PFSK-1 (cell line): Measurements from ENCODE around the gene PSEN2.

Experiments
- FOXP2 ChIP-seq: optimal IDR thresholded peaks from 2 replicates; pipeline ENCODE3; 2011; ENCODE audit warnings: borderline replicate concordance, control low read depth, inconsistent platforms; ENCODE audit not compliant: insufficient read depth; ENCODE audit errors: extremely low read length, extremely low read depth
- POLR2AphosphoS5 ChIP-seq: IDR thresholded peaks from 2 replicates; pipeline ENCODE4 v1.6.1; 2012; ENCODE audit warnings: low read depth, mild to moderate bottlenecking, control low read depth, low read length, moderate library complexity
- SIN3A ChIP-seq: IDR thresholded peaks from 2 replicates; pipeline ENCODE4 v1.6.1; 2012; ENCODE audit warnings: mild to moderate bottlenecking, low read length, moderate library complexity, borderline replicate concordance; ENCODE audit not compliant: insufficient read depth
- TAF1 ChIP-seq: IDR thresholded peaks from 2 replicates; pipeline ENCODE4 v1.6.1; 2012; ENCODE audit warnings: low read length, control low read depth, borderline replicate concordance; ENCODE audit not compliant: insufficient read depth
- TF ChIP-seq, protein P1 (sequence below), 2 experiments: IDR thresholded peaks; 2 replicates each; pipeline versions ENCODE4 v1.6.1 to v1.8.0; 2011 to 2012; ENCODE audit warnings: low read depth in 2 of 2, low read length in 2 of 2, control low read depth in 1 of 2, inconsistent platforms in 1 of 2, mild to moderate bottlenecking in 1 of 2, moderate library complexity in 1 of 2; ENCODE audit not compliant: insufficient read depth in 1 of 2

The PSEN2 gene

DNA sequence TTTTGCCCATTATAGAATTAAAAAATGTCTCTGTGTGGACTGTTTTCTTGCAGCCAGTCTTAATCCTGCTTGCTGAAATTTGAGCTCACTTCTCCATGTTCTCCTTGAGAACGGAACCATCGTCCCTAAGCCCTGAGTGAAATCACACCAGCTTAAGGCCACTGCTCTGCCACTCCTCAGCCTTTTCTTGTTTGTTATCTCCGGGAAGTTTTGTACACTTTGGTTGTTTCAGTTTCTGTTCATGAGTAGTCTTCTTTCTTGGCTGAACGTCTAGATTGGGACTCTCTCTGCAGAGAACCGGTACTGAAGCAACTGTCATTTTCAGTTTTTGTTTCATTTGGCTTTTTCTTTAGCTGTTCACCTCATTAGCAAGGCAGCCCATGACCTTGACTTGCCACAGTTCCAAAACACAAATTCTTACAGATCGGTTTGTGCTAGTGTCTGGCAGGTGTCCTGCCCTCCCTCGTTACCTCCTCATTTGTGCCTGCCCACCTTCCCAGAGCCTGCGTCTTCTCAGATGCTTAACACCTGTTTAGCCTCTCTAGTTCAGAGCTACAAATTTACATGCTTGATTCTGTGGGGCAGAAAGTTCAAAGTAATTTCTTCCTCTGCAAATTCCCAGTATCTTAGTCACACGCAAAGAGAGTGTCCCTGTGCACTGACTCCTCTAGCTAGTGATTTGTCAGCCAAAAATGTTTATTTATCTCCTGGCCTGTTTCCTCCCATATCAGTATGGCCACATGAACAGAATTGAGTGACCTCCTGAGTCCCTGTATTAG is 12.4 kb downstream of the PSEN2 start:
- TF ChIP-seq SIN3A (no peak), FOXP2 (no peak), TAF1 (no peak), POLR2AphosphoS5 (no peak)
- TF ChIP-seq, protein P1, sequence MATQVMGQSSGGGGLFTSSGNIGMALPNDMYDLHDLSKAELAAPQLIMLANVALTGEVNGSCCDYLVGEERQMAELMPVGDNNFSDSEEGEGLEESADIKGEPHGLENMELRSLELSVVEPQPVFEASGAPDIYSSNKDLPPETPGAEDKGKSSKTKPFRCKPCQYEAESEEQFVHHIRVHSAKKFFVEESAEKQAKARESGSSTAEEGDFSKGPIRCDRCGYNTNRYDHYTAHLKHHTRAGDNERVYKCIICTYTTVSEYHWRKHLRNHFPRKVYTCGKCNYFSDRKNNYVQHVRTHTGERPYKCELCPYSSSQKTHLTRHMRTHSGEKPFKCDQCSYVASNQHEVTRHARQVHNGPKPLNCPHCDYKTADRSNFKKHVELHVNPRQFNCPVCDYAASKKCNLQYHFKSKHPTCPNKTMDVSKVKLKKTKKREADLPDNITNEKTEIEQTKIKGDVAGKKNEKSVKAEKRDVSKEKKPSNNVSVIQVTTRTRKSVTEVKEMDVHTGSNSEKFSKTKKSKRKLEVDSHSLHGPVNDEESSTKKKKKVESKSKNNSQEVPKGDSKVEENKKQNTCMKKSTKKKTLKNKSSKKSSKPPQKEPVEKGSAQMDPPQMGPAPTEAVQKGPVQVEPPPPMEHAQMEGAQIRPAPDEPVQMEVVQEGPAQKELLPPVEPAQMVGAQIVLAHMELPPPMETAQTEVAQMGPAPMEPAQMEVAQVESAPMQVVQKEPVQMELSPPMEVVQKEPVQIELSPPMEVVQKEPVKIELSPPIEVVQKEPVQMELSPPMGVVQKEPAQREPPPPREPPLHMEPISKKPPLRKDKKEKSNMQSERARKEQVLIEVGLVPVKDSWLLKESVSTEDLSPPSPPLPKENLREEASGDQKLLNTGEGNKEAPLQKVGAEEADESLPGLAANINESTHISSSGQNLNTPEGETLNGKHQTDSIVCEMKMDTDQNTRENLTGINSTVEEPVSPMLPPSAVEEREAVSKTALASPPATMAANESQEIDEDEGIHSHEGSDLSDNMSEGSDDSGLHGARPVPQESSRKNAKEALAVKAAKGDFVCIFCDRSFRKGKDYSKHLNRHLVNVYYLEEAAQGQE (IDR thresholded peaks at IDR 0.05; ENCODE audit: insufficient read depth in 1 of 2, low read depth in 2 of 2, low read length in 2 of 2) = no peak

- TF ChIP-seq, protein P1 (IDR thresholded peaks at IDR 0.05; ENCODE audit: insufficient read depth in 1 of 2, low read depth in 2 of 2, low read length in 2 of 2) = no peak
- TF ChIP-seq FOXP2 = no peak
- no peak for TF ChIP-seq SIN3A
- no peak for TF ChIP-seq POLR2AphosphoS5
- TF ChIP-seq TAF1 = no peak
Observed at GRCh38 chr1:226883630-226884029, 13.2 kb downstream of the PSEN2 start.

DNA sequence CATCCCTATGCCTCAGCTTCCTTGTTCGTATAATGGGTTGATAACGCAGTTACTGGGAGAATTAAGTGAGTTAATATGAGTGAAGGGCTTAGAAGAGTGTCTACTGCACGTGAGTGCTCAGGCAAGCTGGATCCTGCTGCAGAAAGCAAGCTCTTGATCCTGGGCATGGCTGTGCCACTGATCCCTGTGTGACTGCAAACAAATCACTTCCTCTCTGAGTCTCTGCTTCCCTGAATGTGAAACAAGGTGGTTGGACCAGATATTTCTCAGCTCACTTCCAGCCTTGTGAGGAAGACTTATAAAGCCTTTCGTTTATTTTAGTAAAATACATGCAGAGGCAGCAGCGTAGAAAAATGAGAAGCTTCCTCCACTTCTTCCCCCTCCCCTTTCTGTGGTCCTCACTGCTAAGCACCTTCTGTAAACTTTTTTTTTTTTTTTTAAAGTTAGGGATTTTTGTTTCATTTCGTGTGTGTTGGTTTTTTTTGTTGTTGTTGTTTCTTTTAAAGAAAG is 13.8 kb downstream of the PSEN2 start:
- TF ChIP-seq FOXP2 (no peak), TAF1 (no peak), POLR2AphosphoS5 (no peak), SIN3A (no peak)
- TF ChIP-seq, protein P1 (IDR thresholded peaks at IDR 0.05; ENCODE audit: insufficient read depth in 1 of 2, low read depth in 2 of 2, low read length in 2 of 2) = no peak

DNA sequence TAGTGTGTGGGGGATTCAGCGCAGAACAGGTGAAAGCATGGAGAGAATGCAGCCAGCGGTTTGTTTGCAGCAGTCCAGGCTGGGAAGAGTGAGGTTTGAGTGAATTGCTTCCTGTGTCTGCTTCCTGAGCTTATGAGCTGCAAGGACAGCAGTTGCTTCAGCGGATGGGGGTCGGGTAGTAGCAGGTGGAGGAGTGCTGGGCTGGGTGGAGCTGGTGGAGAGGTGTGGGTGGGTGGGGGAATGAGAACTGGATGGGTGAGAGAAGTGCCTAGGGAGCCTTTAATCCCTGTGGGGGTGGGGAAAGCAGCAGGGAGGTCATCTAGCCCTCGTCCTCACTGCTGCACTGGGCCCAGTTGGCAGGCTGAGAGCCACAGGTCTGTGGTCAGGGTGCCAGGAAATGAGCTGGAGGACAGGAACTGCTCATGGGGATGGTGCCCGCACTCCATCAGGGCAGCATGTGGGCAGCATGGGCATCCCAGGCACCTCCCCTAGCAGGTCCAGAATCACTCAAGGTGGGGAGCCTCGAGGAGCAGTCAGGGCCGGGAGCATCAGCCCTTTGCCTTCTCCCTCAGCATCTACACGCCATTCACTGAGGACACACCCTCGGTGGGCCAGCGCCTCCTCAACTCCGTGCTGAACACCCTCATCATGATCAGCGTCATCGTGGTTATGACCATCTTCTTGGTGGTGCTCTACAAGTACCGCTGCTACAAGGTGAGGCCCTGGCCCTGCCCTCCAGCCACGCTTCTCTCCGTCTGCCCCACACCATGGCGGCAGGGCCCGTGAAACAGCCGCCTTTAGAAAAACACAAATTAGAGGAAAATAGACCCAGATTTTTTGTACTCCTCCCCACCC is 14.8 kb downstream of the PSEN2 start:
- no peak for TF ChIP-seq TAF1
- TF ChIP-seq, protein P1 (IDR thresholded peaks at IDR 0.05; ENCODE audit: insufficient read depth in 1 of 2, low read depth in 2 of 2, low read length in 2 of 2) = no peak
- no peak for TF ChIP-seq SIN3A
- no peak for TF ChIP-seq POLR2AphosphoS5
- no peak for TF ChIP-seq FOXP2
